Right cardiac atrium (tissue), 5 donors: ENCODE data around the gene TUBB4B. TPM values are rescaled to one million over a fixed set of nuclear protein-coding genes. Genes with fewer than 3 reads are reported as not detected.

Source experiments
- ATAC-seq, 2 donors: fragments of 200-7000 bp; cut with Tn5 transposase; one replicate each; pipeline versions ENCODE4 v1.8.0 to v1.9.1; 2020; ENCODE audit warnings: moderate library complexity in 2 of 2, mild to moderate bottlenecking in 1 of 2
- DNase-seq, 3 donors: peaks; one replicate each; pipeline ENCODE4 v3.0.0-alpha.2; 2020
- H3K27ac ChIP-seq: one replicate; pipeline ENCODE4 v1.5.1; 2013; ENCODE audit warnings: mild to moderate bottlenecking, low read length, control low read depth, moderate library complexity
- H3K27me3 ChIP-seq: one replicate; pipeline ENCODE4 v1.6.1; 2013; ENCODE audit not compliant: control insufficient read depth, insufficient read depth
- H3K4me1 ChIP-seq: one replicate; pipeline ENCODE4 v1.6.1; 2013; ENCODE audit warnings: low read length; ENCODE audit not compliant: control insufficient read depth, insufficient read depth
- H3K4me3 ChIP-seq: one replicate; pipeline ENCODE4 v1.5.1; 2013; ENCODE audit warnings: low read length, control low read depth
- H3K9me3 ChIP-seq: one replicate; pipeline ENCODE4 v1.6.1; 2013; ENCODE audit warnings: low read length; ENCODE audit not compliant: control insufficient read depth
- WGBS: extraction: QIAGEN DNeasy Blood & Tissue Kit; methylation state at CpG from one replicate; pipeline ENCODE4 v1.1.7; 2013; 5-methylcytosine and 5-hydroxymethylcytosine counted together
- intact Hi-C, 4 donors: fragments of 100-400 bp; cut with DNase I; formaldehyde crosslinking; loops; one replicate each; pipeline versions ENCODE4 v1.11.0 to v1.14.0; 2022 to 2023
- polyA plus RNA-seq: library from polyadenylated mRNA; stranded (reverse); fragments of 200-250 nt; gene quantifications from one replicate; pipeline ENCODE4 v1.2.3, GENCODE V29; 2013
- total RNA-seq, 4 donors: library from RNA; stranded (reverse); fragmentation: NEBNext Ultra II Directional; extraction: Animal tissue kit (Norgen Biotek cat#: 25700); gene quantifications; one replicate each; pipeline ENCODE4 v1.2.1, GENCODE V29; 2021
- donor health status: healthy with polysubstance abuse.
- donor health status: DM: no; HTN: yes; CAD: no.
- donor health status: DM: no; HTN: no; CAD: no.
- donor health status: DM: no; HTN: yes; CAD: no; lungs with severe emphysema.
- donor health status: DM: yes; HTN: yes; CAD: no.

The TUBB4B gene
- total and polyA plus RNA-seq, 5 donors, result 203 to 591 (median 432) TPM

GRCh38 chr9:137262909-137263285 is 21.8 kb downstream of the TUBB4B start:
- Histone ChIP-seq H3K27ac (no peak overlapping the region), H3K4me1 (no peaks in the 10 kb centered on the region), H3K9me3 (no peaks in the 10 kb centered on the region), H3K27me3 (no peaks in the 10 kb centered on the region), H3K4me3 (no peak overlapping the region)
- DNase-seq, result peak in 2 of 3 donors; percentile 16 to 64
- 94% methylated on average over 24 of the region's 24 CpGs for WGBS
- intact Hi-C loops, result no loop called here
- peak in 1 of 2 donors; percentile 14 for ATAC-seq

GRCh38 chr9:137263506-137263905 is 22.4 kb downstream of the TUBB4B start:
- no peak for ATAC-seq
- Histone ChIP-seq H3K4me1 (no peaks in the 10 kb centered on the region), H3K4me3 (no peak overlapping the region)

GRCh38 chr9:137264067-137264466 is 23.0 kb downstream of the TUBB4B start:
- Histone ChIP-seq H3K27me3 (no peaks in the 10 kb centered on the region), H3K9me3 (no peaks in the 10 kb centered on the region), H3K27ac (no peak overlapping the region), H3K4me1 (peaks cover 4% of the 10 kb centered on the region), H3K4me3 (no peak overlapping the region)
- ATAC-seq (no peak), DNase-seq (no peak)
- intact Hi-C loops, result no loop called here
- 94% methylated on average over 22 of the region's 22 CpGs for WGBS

More at GRCh38 chr9:137263506-137263905, 22.4 kb downstream of the TUBB4B start:
- 86% methylated on average over 10 of the region's 10 CpGs for WGBS
- intact Hi-C loops, result no loop called here
- Histone ChIP-seq H3K27me3 (no peaks in the 10 kb centered on the region), H3K9me3 (no peaks in the 10 kb centered on the region), H3K27ac (no peak overlapping the region)
- DNase-seq, result peak in 1 of 3 donors; percentile 16

- Histone ChIP-seq H3K9me3 (no peaks in the 10 kb centered on the region), H3K4me3 (no peak overlapping the region), H3K4me1 (peaks cover 10% of the 10 kb centered on the region), H3K27ac (no peak overlapping the region), H3K27me3 (no peaks in the 10 kb centered on the region)
- DNase-seq (no peak), ATAC-seq (no peak)
- intact Hi-C loops, result no loop called here
- WGBS, result 96% methylated on average over 29 of the region's 29 CpGs
Measured at GRCh38 chr9:137265496-137266161, 24.5 kb downstream of the TUBB4B start.

- peak in 1 of 3 donors; percentile 67 for DNase-seq
- intact Hi-C loops, result no loop called here
- Histone ChIP-seq H3K27ac (no peak overlapping the region), H3K4me3 (no peak overlapping the region), H3K27me3 (no peaks in the 10 kb centered on the region), H3K4me1 (peaks cover 10% of the 10 kb centered on the region), H3K9me3 (no peaks in the 10 kb centered on the region)
- 74% methylated on average over 15 of the region's 15 CpGs for WGBS
- no peak for ATAC-seq
Measured at GRCh38 chr9:137266162-137266527, 25.1 kb downstream of the TUBB4B start.

- peaks cover 10% of the 10 kb centered on the region for H3K4me1 ChIP-seq
- intact Hi-C loops, result no loop called here
Measured at GRCh38 chr9:137266585-137267453, 25.7 kb downstream of the TUBB4B start.

GRCh38 chr9:137267933-137268355 is 26.9 kb downstream of the TUBB4B start:
- no peaks in the 10 kb centered on the region for H3K27me3 ChIP-seq
- no peak overlapping the region for H3K27ac ChIP-seq
- intact Hi-C loops, result no loop called here
- ATAC-seq (no peak), DNase-seq (no peak)
- WGBS, result 87% methylated on average over 6 of the region's 6 CpGs
- H3K9me3 ChIP-seq, result no peaks in the 10 kb centered on the region
- H3K4me1 ChIP-seq, result peaks cover 10% of the 10 kb centered on the region
- no peak overlapping the region for H3K4me3 ChIP-seq

More at GRCh38 chr9:137266585-137267453, 25.7 kb downstream of the TUBB4B start:
- Histone ChIP-seq H3K27ac (no peak overlapping the region), H3K4me3 (no peak overlapping the region), H3K9me3 (no peaks in the 10 kb centered on the region), H3K27me3 (no peaks in the 10 kb centered on the region)
- ATAC-seq, result no peak
- 95% methylated on average over 34 of the region's 34 CpGs for WGBS
- DNase-seq, result no peak

GRCh38 chr9:137268538-137269201 is 27.6 kb downstream of the TUBB4B start:
- peaks cover 10% of the 10 kb centered on the region for H3K4me1 ChIP-seq
- WGBS, result 65% methylated on average over 19 of the region's 19 CpGs
- no peaks in the 10 kb centered on the region for H3K27me3 ChIP-seq
- peak overlapping the region; percentile 85 for H3K27ac ChIP-seq
- DNase-seq (peak in 1 of 3 donors; percentile 38), ATAC-seq (peak in 1 of 2 donors; percentile 42)
- H3K9me3 ChIP-seq, result no peaks in the 10 kb centered on the region
- H3K4me3 ChIP-seq, result no peak overlapping the region
- intact Hi-C loops, result no loop called here

- ATAC-seq, result peak; percentile 59 to 70
Measured at GRCh38 chr9:137269231-137269772, 28.2 kb downstream of the TUBB4B start.

GRCh38 chr9:137270929-137271695 is 30.0 kb downstream of the TUBB4B start:
- Histone ChIP-seq H3K4me1 (peaks cover 13% of the 10 kb centered on the region), H3K9me3 (no peaks in the 10 kb centered on the region), H3K27ac (no peak overlapping the region), H3K4me3 (no peak overlapping the region), H3K27me3 (no peaks in the 10 kb centered on the region)
- 77% methylated on average over 32 of the region's 32 CpGs for whole genome bisulfite sequencing
- DNase-seq (peak in 2 of 3 donors; percentile 20 to 66), ATAC-seq (no peak)
- intact Hi-C loops, result no loop called here

More at GRCh38 chr9:137269231-137269772, 28.2 kb downstream of the TUBB4B start:
- peak; percentile 47 to 79 (median 76) for DNase-seq
- H3K4me3 ChIP-seq, result no peak overlapping the region
- no peaks in the 10 kb centered on the region for H3K27me3 ChIP-seq
- intact Hi-C loops, result no loop called here
- 39% methylated on average over 17 of the region's 17 CpGs for WGBS
- peak overlapping the region; percentile 92 for H3K27ac ChIP-seq
- H3K4me1 ChIP-seq, result peaks cover 10% of the 10 kb centered on the region
- no peaks in the 10 kb centered on the region for H3K9me3 ChIP-seq
